Brain microvascular endothelial cell (primary cell): ENCODE measurements around the gene MYO5A.
"Not testable (repeated sequence)": the region's sequence is repeated elsewhere in the genome, so short reads cannot be mapped to it uniquely, and the experiment has no call there.

ENCODE experiments used
- DNase-seq: peaks from one replicate; pipeline ENCODE4 v3.0.0-alpha.2; 2020
- H3K27ac ChIP-seq: fragments of 250-450 bp; sonication (Bioruptor Pico); 2 replicates; pipeline ENCODE4 v1.5.1; 2020; ENCODE audit warnings: mild to moderate bottlenecking, moderate library complexity
- H3K27me3 ChIP-seq: fragments of 250-450 bp; sonication (Bioruptor Pico); replicated peaks from 2 replicates; pipeline ENCODE4 v1.5.1; 2020; ENCODE audit warnings: mild to moderate bottlenecking
- H3K36me3 ChIP-seq: fragments of 250-450 bp; sonication (Bioruptor Pico); replicated peaks from 2 replicates; pipeline ENCODE4 v1.5.1; 2020; ENCODE audit warnings: mild to moderate bottlenecking
- H3K4me3 ChIP-seq: 2 replicates; pipeline ENCODE4 v1.5.1; 2011; ENCODE audit warnings: low read depth, mild to moderate bottlenecking, control low read depth, low read length, moderate library complexity
- in situ Hi-C: cut with HindIII; loops from 2 replicates; pipeline ENCODE4 v1.10.0; 2017; ENCODE audit warnings: low sequenced_read_pairs, low pct_ligation_motif_present
- TF ChIP-seq, protein P1 (sequence below): IDR thresholded peaks from 2 replicates; pipeline ENCODE4 v1.5.1; 2011; ENCODE audit warnings: low read depth, mild to moderate bottlenecking, moderate library complexity, low read length, control low read depth, inconsistent platforms; ENCODE audit errors: missing control alignments

Gene MYO5A

GRCh38 chr15:52462806-52463360, 65.8 kb downstream of the MYO5A start:
- H3K27ac ChIP-seq: no peak overlapping the region
- in situ Hi-C loops: no loop called here
- no peak overlapping the region for H3K4me3 ChIP-seq
- no peak for DNase-seq
- TF ChIP-seq, protein P1, sequence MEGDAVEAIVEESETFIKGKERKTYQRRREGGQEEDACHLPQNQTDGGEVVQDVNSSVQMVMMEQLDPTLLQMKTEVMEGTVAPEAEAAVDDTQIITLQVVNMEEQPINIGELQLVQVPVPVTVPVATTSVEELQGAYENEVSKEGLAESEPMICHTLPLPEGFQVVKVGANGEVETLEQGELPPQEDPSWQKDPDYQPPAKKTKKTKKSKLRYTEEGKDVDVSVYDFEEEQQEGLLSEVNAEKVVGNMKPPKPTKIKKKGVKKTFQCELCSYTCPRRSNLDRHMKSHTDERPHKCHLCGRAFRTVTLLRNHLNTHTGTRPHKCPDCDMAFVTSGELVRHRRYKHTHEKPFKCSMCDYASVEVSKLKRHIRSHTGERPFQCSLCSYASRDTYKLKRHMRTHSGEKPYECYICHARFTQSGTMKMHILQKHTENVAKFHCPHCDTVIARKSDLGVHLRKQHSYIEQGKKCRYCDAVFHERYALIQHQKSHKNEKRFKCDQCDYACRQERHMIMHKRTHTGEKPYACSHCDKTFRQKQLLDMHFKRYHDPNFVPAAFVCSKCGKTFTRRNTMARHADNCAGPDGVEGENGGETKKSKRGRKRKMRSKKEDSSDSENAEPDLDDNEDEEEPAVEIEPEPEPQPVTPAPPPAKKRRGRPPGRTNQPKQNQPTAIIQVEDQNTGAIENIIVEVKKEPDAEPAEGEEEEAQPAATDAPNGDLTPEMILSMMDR: no peak
- no peaks in the 10 kb centered on the region for H3K36me3 ChIP-seq
- no peaks in the 10 kb centered on the region for H3K27me3 ChIP-seq

DNA sequence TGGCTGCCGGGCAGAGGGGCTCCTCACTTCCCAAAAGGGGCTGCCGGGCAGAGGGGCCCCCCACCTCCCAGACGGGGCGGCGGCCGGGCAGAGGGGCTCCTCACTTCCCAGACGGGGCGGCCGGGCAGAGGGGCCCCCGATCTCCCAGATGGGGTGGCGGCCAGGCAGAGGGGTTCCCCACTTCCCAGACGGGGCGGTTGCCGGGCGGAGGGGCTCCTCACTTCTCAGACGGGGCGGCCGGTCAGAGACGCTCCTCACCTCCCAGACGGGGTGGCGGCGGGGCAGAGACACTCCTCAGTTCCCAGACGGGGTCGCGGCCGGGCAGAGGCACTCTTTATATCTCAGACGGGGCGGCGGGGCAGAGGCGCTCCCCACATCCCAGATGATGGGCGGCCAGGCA, 69.0 kb downstream of the MYO5A start:
- H3K4me3 ChIP-seq, H3K27me3 ChIP-seq, H3K36me3 ChIP-seq, H3K27ac ChIP-seq, in situ Hi-C loops, DNase-seq: not testable (repeated sequence)

DNA sequence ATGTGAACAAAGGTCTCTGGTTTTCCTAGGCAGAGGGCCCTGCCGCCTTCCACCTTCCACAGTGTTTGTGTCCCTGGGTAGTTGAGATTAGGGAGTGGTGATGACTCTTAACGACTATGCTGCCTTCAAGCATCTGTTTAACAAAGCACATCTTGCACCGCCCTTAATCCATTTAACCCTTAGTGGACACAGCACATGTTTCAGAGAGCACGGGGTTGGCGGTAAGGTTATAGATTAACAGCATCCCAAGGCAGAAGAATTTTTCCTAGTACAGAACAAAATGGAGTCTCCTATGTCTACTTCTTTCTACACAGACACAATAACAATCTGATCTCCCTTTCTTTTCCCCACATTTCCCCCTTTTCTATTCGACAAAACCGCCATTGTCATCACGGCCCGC, 69.4 kb downstream of the MYO5A start:
- in situ Hi-C loops, H3K36me3 ChIP-seq, H3K27ac ChIP-seq, DNase-seq, H3K27me3 ChIP-seq, H3K4me3 ChIP-seq: not testable (repeated sequence)

DNA sequence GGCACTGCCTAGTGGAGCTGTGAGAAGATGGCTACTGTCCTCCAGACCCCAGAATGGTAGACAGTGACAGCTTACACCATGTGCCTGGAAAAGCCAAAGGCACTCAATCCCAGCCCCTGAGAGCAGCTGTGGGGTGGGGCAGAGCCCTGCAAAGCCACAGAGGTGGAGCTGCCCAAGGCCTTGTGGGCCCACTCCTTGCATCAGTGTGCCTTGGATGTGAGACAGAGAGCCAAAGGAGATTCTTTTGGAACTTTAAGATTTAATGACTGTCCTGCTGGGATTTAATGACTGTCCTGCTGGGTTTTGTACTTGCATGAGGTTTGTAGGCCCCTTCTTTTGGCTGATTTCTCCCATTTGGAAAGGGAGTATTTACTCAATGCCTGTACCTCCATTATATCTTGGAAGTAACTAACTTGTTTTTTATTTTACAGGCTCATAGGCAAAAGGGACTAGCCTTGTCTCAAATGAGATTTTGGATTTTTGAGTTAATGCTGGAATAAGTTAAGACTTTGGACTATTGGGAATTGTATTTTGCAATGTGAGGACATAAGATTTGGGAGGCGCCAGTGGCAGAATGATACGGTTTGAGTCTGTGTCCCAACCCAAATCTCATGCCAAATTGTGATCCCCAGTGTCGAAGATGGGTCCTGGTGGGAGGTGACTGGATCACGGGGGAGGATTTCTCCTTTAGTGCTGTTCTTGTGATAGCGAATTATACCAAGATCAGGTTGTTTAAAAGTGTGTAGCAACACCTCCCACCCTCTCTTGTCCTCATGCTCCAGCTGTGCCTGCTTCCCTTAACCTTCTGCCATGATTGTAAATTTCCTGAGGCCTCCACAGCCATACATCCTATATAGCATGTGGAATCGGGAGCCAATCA, 80.4 kb downstream of the MYO5A start:
- Histone ChIP-seq H3K27ac (no peak overlapping the region), H3K27me3 (no peaks in the 10 kb centered on the region), H3K4me3 (no peak overlapping the region), H3K36me3 (no peaks in the 10 kb centered on the region)
- in situ Hi-C loops: no loop called here
- DNase-seq: no peak
- TF ChIP-seq, protein P1: no peak

- Histone ChIP-seq H3K27me3 (no peaks in the 10 kb centered on the region), H3K4me3 (no peak overlapping the region), H3K27ac (no peak overlapping the region), H3K36me3 (no peaks in the 10 kb centered on the region)
- no peak for DNase-seq
- TF ChIP-seq, protein P1: no peak
- in situ Hi-C loops: no loop called here
Observed at GRCh38 chr15:52445954-52446353, 82.7 kb downstream of the MYO5A start.

- in situ Hi-C loops: no loop called here
- no peak for DNase-seq
- TF ChIP-seq, protein P1: no peak
Observed at GRCh38 chr15:52445553-52445952, 83.1 kb downstream of the MYO5A start.

GRCh38 chr15:52443205-52443604, 85.5 kb downstream of the MYO5A start:
- H3K36me3 ChIP-seq, H3K27me3 ChIP-seq, H3K4me3 ChIP-seq, DNase-seq, in situ Hi-C loops, H3K27ac ChIP-seq: not testable (repeated sequence)

More at GRCh38 chr15:52445553-52445952, 83.1 kb downstream of the MYO5A start:
- Histone ChIP-seq H3K36me3 (no peaks in the 10 kb centered on the region), H3K4me3 (no peak overlapping the region), H3K27ac (no peak overlapping the region), H3K27me3 (no peaks in the 10 kb centered on the region)
